ENCODE data around the gene MAP1LC3C. TPM values are rescaled to one million over a fixed set of nuclear protein-coding genes. Genes with fewer than 3 reads are reported as not detected.
"Not testable (repeated sequence)": the region's sequence is repeated elsewhere in the genome, so short reads cannot be mapped to it uniquely, and the experiment has no call there.

MAP1LC3C gene
- total and polyA plus RNA-seq, 2 donors (not counting 1 experiment from before 2014, with no cell fraction given) = not detected

DNA sequence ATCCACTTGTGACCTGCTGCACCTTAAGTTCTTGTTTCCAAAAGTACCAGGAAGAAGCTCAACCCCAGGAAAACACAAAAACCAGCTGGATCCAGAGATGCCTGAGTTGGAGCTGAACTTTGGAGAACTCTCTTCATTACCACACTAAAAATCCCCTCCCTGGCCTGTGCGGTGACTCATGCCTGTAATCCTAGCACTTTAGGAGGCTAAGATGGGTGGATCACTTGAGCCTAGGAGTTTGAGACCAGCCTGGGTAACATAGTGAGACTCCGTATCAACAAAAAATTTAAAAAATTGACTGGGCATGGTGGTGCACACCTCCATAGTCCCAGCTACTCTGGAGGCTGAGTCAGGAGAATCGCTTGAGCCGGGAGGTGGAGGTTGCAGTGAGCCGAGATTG is 6.2 kb downstream of the MAP1LC3C start:
- Histone ChIP-seq H3K27ac (ENCODE audit: low read length in 2 of 2) (no peak overlapping the region), H3K4me1 (ENCODE audit: control insufficient read depth in 2 of 2, insufficient read depth in 2 of 2, low read length in 2 of 2) (no peaks in the 10 kb centered on the region), H3K36me3 (replicated peaks in 1 of 2; ENCODE audit: control extremely low read depth in 1 of 2, control insufficient read depth in 1 of 2, extremely low read depth in 1 of 2, insufficient read depth in 2 of 2, low read length in 1 of 2) (no peaks in the 10 kb centered on the region), H3K4me3 (ENCODE audit: control extremely low read depth in 1 of 5, extremely low read depth in 1 of 5, insufficient read depth in 1 of 5, low read depth in 2 of 5, low read length in 4 of 5) (no peak overlapping the region), H4K20me1 (ENCODE audit: control insufficient read depth, insufficient read depth, low read length, poor library complexity, severe bottlenecking) (no peaks in the 10 kb centered on the region), H3K9me3 (ENCODE audit: control extremely low read depth in 1 of 3, control insufficient read depth in 2 of 3, insufficient read depth in 1 of 3, low read length in 2 of 3) (no peaks in the 10 kb centered on the region), H3K9ac (ENCODE audit: low read length) (no peak overlapping the region), H3K79me2 (ENCODE audit: control insufficient read depth, insufficient read depth, low read length) (no peaks in the 10 kb centered on the region), H2AFZ (ENCODE audit: insufficient read depth, low read depth, low read length, poor library complexity, severe bottlenecking) (no peak overlapping the region), H3K4me2 (replicated peaks; ENCODE audit: low read depth, low read length, poor library complexity, severe bottlenecking) (no peak overlapping the region), H3K27me3 (replicated peaks in 1 of 4; ENCODE audit: control extremely low read depth in 1 of 4, control insufficient read depth in 3 of 4, insufficient read depth in 4 of 4, low read length in 3 of 4) (peaks cover 0 to 2% (median 0%) of the 10 kb centered on the region in 4 experiments)
- intact Hi-C loops (cut with micrococcal nuclease) = no loop called here
- WGBS (ENCODE audit: insufficient coverage) = 100% methylated on average over 4 of the region's 5 CpGs
- H3K27me3 Mint-ChIP-seq = peaks cover 8% of the 10 kb centered on the region
- no peaks in the 10 kb centered on the region for H3K9me3 Mint-ChIP-seq (ENCODE audit: insufficient read depth)
- CTCF ChIA-PET = no interaction called here
- no peak for DNase-seq
- H3K27ac Mint-ChIP-seq = no peak overlapping the region
- ATAC-seq (ENCODE audit: low read depth) = no peak
- peaks cover 2% of the 10 kb centered on the region for H3K4me1 Mint-ChIP-seq
- H3K4me3 Mint-ChIP-seq = no peak overlapping the region
- TF ChIP-seq EZH2 (IDR thresholded peaks at IDR 0.05; ENCODE audit: borderline replicate concordance, insufficient read depth, low read depth, low read length, poor library complexity, severe bottlenecking) = no peak
- TF ChIP-seq, protein P1, sequence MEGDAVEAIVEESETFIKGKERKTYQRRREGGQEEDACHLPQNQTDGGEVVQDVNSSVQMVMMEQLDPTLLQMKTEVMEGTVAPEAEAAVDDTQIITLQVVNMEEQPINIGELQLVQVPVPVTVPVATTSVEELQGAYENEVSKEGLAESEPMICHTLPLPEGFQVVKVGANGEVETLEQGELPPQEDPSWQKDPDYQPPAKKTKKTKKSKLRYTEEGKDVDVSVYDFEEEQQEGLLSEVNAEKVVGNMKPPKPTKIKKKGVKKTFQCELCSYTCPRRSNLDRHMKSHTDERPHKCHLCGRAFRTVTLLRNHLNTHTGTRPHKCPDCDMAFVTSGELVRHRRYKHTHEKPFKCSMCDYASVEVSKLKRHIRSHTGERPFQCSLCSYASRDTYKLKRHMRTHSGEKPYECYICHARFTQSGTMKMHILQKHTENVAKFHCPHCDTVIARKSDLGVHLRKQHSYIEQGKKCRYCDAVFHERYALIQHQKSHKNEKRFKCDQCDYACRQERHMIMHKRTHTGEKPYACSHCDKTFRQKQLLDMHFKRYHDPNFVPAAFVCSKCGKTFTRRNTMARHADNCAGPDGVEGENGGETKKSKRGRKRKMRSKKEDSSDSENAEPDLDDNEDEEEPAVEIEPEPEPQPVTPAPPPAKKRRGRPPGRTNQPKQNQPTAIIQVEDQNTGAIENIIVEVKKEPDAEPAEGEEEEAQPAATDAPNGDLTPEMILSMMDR (IDR thresholded peaks at IDR 0.05) = no peak
- POLR2A ChIA-PET = no interaction called here

DNA sequence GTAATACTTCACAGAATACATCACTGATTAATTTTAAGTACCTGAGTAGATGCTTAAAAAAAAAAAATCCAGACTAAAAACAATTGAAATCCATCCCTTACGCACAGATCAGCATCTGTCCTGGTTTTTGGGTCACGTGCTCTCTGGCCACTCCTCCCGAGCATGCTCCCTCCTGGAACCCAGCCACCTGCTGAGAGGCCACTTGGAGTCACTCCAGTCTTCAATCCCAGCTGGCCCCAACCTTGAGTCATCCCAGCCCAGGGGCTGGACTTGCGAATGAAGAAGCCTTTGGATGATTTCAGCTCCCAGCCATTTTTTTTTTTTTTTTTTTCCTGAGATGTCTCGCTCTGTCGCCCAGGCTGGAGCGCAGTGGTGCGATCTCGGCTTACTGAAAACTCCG is 8.9 kb downstream of the MAP1LC3C start:
- POLR2A ChIA-PET = no interaction called here
- H3K4me3 Mint-ChIP-seq = no peak overlapping the region
- intact Hi-C loops (cut with micrococcal nuclease) = no loop called here

DNA sequence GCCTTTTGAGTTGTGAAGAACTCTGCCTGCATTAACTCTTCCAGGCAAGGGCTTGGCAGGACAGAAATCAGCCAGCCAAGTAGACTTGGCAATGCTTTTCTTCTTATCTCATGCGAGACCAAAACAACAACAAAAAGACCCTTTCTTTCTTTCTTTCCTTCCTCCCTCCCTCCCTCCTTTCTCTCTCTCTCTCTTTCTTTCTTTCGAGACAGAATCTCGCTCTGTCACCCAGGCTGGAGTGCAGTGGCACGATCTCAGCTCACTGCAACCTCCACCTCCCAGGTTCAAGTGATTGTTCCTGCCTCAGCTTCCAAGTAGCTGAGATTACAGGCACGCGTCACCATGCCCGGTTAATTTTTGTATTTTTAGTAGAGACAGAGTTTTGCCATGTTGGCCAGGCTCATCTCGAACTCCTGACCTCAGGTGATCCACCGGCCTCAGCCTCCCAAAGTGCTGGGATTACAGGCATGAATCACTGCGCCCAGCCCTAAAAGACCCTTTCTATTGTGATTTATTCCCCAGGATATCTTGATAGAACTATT is 10.4 kb downstream of the MAP1LC3C start:
- H3K79me2 ChIP-seq (ENCODE audit: control insufficient read depth, insufficient read depth, low read length); H3K4me3 ChIP-seq (ENCODE audit: control extremely low read depth in 1 of 5, extremely low read depth in 1 of 5, insufficient read depth in 1 of 5, low read depth in 2 of 5, low read length in 4 of 5); H3K9me3 Mint-ChIP-seq (ENCODE audit: insufficient read depth); H3K4me2 ChIP-seq (replicated peaks; ENCODE audit: low read depth, low read length, poor library complexity, severe bottlenecking); H3K4me1 ChIP-seq (ENCODE audit: control insufficient read depth in 2 of 2, insufficient read depth in 2 of 2, low read length in 2 of 2); intact Hi-C loops (cut with micrococcal nuclease); H3K27me3 Mint-ChIP-seq; H3K27ac ChIP-seq (ENCODE audit: low read length in 2 of 2); H3K9ac ChIP-seq (ENCODE audit: low read length); H3K4me1 Mint-ChIP-seq; H3K4me3 Mint-ChIP-seq; H3K27me3 ChIP-seq (replicated peaks in 1 of 4; ENCODE audit: control extremely low read depth in 1 of 4, control insufficient read depth in 3 of 4, insufficient read depth in 4 of 4, low read length in 3 of 4); H3K36me3 ChIP-seq (replicated peaks in 1 of 2; ENCODE audit: control extremely low read depth in 1 of 2, control insufficient read depth in 1 of 2, extremely low read depth in 1 of 2, insufficient read depth in 2 of 2, low read length in 1 of 2); POLR2A ChIA-PET; H2AFZ ChIP-seq (ENCODE audit: insufficient read depth, low read depth, low read length, poor library complexity, severe bottlenecking); CTCF ChIA-PET; H3K27ac Mint-ChIP-seq; H3K9me3 ChIP-seq (ENCODE audit: control extremely low read depth in 1 of 3, control insufficient read depth in 2 of 3, insufficient read depth in 1 of 3, low read length in 2 of 3); ATAC-seq (ENCODE audit: low read depth); DNase-seq; H4K20me1 ChIP-seq (ENCODE audit: control insufficient read depth, insufficient read depth, low read length, poor library complexity, severe bottlenecking): not testable (repeated sequence)
- 95% methylated on average over 7 of the region's 10 CpGs for WGBS (ENCODE audit: insufficient coverage)

More for the DNA sequence above, 8.9 kb downstream of the MAP1LC3C start:
- Histone ChIP-seq H4K20me1 (ENCODE audit: control insufficient read depth, insufficient read depth, low read length, poor library complexity, severe bottlenecking) (no peaks in the 10 kb centered on the region), H3K4me2 (replicated peaks; ENCODE audit: low read depth, low read length, poor library complexity, severe bottlenecking) (no peak overlapping the region), H3K9ac (ENCODE audit: low read length) (no peak overlapping the region), H3K27ac (ENCODE audit: low read length in 2 of 2) (no peak overlapping the region), H3K4me3 (ENCODE audit: control extremely low read depth in 1 of 5, extremely low read depth in 1 of 5, insufficient read depth in 1 of 5, low read depth in 2 of 5, low read length in 4 of 5) (no peak overlapping the region), H2AFZ (ENCODE audit: insufficient read depth, low read depth, low read length, poor library complexity, severe bottlenecking) (no peak overlapping the region), H3K27me3 (replicated peaks in 1 of 4; ENCODE audit: control extremely low read depth in 1 of 4, control insufficient read depth in 3 of 4, insufficient read depth in 4 of 4, low read length in 3 of 4) (peaks cover 0 to 2% (median 0%) of the 10 kb centered on the region in 4 experiments), H3K36me3 (replicated peaks in 1 of 2; ENCODE audit: control extremely low read depth in 1 of 2, control insufficient read depth in 1 of 2, extremely low read depth in 1 of 2, insufficient read depth in 2 of 2, low read length in 1 of 2) (no peaks in the 10 kb centered on the region), H3K9me3 (ENCODE audit: control extremely low read depth in 1 of 3, control insufficient read depth in 2 of 3, insufficient read depth in 1 of 3, low read length in 2 of 3) (no peaks in the 10 kb centered on the region), H3K79me2 (ENCODE audit: control insufficient read depth, insufficient read depth, low read length) (no peaks in the 10 kb centered on the region), H3K4me1 (ENCODE audit: control insufficient read depth in 2 of 2, insufficient read depth in 2 of 2, low read length in 2 of 2) (no peaks in the 10 kb centered on the region)
- ATAC-seq (ENCODE audit: low read depth) (no peak), DNase-seq (no peak)
- CTCF ChIA-PET = interaction anchor here (1.4 kb wide), 1 partner anchor 27 kb away, joined by 3 read pairs; no protein-coding TSS in a partner anchor
- Mint-ChIP-seq H3K4me1 (no peaks in the 10 kb centered on the region), H3K9me3 (ENCODE audit: insufficient read depth) (no peaks in the 10 kb centered on the region), H3K27me3 (peaks cover 8% of the 10 kb centered on the region), H3K27ac (no peak overlapping the region)
- TF ChIP-seq, protein P1 (IDR thresholded peaks at IDR 0.05) = no peak
- TF ChIP-seq EZH2 (IDR thresholded peaks at IDR 0.05; ENCODE audit: borderline replicate concordance, insufficient read depth, low read depth, low read length, poor library complexity, severe bottlenecking) = no peak
- WGBS (ENCODE audit: insufficient coverage) = 89% methylated on average over 4 of the region's 10 CpGs
